Left lung (tissue), 10 donors: Measurements from ENCODE around the gene TIMM10B. TPM values are rescaled to one million over a fixed set of nuclear protein-coding genes. Genes with fewer than 3 reads are reported as not detected.
"Not testable (repeated sequence)": the region's sequence is repeated elsewhere in the genome, so short reads cannot be mapped to it uniquely, and the experiment has no call there.

ENCODE experiments used
- ATAC-seq: fragments of 200-7000 bp; cut with Tn5 transposase; one replicate; pipeline ENCODE4 v1.9.1; 2020; ENCODE audit warnings: moderate library complexity
- DNase-seq, 4 donors: peaks; one replicate each; pipeline ENCODE4 v3.0.0-alpha.2; 2013 to 2020
- H3K27ac ChIP-seq, 2 donors: fragments of 200-600 bp; sonication (generic) in 1 of 2; one replicate each; pipeline versions ENCODE4 v1.5.0 to v1.8.0; 2020 to 2021
- H3K27me3 ChIP-seq, 2 donors: fragments of 200-600 bp; sonication (generic) in 1 of 2; one replicate each; pipeline versions ENCODE4 v1.5.0 to v1.8.0; 2020 to 2021
- H3K36me3 ChIP-seq, 2 donors: fragments of 200-600 bp; sonication (generic) in 1 of 2; one replicate each; pipeline versions ENCODE4 v1.5.0 to v1.8.0; 2020 to 2021
- H3K4me1 ChIP-seq, 2 donors: fragments of 200-600 bp; one replicate each; pipeline ENCODE4 v1.8.0; 2021
- H3K4me3 ChIP-seq, 2 donors: fragments of 200-600 bp; sonication (generic) in 1 of 2; one replicate each; pipeline versions ENCODE4 v1.5.0 to v1.8.0; 2020 to 2021; ENCODE audit warnings: mild to moderate bottlenecking in 1 of 2
- H3K9me3 ChIP-seq, 2 donors: fragments of 200-600 bp; sonication (generic) in 1 of 2; one replicate each; pipeline versions ENCODE4 v1.5.0 to v1.8.0; 2020 to 2021
- intact Hi-C, 2 donors: fragments of 100-400 bp; cut with DNase I; formaldehyde crosslinking; loops; one replicate each; pipeline versions ENCODE4 v1.11.2 to v1.14.2; 2022
- polyA plus RNA-seq, 6 donors: library from polyadenylated mRNA; unstranded; fragments of 120-200 nt; gene quantifications; one replicate each; pipeline ENCODE4 v1.2.1, GENCODE V29; 2013; ENCODE audit not compliant: insufficient read length in 6 of 6
- total RNA-seq, 2 donors: library from RNA; stranded (reverse); fragmentation: NEBNext Ultra II Directional; extraction: Animal tissue kit (Norgen Biotek cat#: 25700); gene quantifications; one replicate each; pipeline ENCODE4 v1.2.1, GENCODE V29; 2021
- TF ChIP-seq, protein P1 (sequence below), 2 donors: fragments of 200-600 bp; sonication (generic) in 1 of 2; IDR thresholded peaks; one replicate each; pipeline versions ENCODE4 v1.5.0 to v1.8.0; 2021; ENCODE audit warnings: antibody characterized with exemption in 2 of 2
- donor health status: DM: no; HTN: yes; CAD: no.
- donor health status: DM: no; HTN: no; CAD: no.

Gene TIMM10B
- total and polyA plus RNA-seq, 8 donors = 29.0 to 46.4 (median 30.9) TPM

DNA sequence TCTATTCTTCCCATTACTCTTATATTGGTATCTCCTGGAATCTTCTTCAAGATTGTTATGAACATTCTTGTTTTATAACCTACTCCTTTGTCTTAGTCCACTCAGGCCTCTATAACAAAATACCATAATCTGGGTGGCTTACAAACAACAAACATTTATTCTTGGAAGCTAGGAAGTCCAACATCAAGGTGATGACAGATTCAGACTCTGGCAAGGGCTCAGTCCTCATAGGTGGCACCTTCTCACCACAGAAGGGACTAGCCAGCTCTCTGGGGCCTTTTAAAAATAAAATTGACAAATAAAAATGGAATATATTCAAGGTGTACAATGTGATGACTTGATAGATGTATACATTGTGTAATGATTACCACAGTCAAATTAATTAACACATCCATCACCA, 35.6 kb downstream of the TIMM10B start:
- ATAC-seq (no peak), DNase-seq (no peak)
- Histone ChIP-seq H3K4me3 (no peak overlapping the region), H3K4me1 (no peaks in the 10 kb centered on the region), H3K27me3 (no peaks in the 10 kb centered on the region), H3K9me3 (no peaks in the 10 kb centered on the region), H3K36me3 (peaks cover 0 to 43% of the 10 kb centered on the region in 2 donors), H3K27ac (no peak overlapping the region)
- intact Hi-C loops = no loop called here
- TF ChIP-seq, protein P1, sequence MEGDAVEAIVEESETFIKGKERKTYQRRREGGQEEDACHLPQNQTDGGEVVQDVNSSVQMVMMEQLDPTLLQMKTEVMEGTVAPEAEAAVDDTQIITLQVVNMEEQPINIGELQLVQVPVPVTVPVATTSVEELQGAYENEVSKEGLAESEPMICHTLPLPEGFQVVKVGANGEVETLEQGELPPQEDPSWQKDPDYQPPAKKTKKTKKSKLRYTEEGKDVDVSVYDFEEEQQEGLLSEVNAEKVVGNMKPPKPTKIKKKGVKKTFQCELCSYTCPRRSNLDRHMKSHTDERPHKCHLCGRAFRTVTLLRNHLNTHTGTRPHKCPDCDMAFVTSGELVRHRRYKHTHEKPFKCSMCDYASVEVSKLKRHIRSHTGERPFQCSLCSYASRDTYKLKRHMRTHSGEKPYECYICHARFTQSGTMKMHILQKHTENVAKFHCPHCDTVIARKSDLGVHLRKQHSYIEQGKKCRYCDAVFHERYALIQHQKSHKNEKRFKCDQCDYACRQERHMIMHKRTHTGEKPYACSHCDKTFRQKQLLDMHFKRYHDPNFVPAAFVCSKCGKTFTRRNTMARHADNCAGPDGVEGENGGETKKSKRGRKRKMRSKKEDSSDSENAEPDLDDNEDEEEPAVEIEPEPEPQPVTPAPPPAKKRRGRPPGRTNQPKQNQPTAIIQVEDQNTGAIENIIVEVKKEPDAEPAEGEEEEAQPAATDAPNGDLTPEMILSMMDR (IDR thresholded peaks at IDR 0.05) = no peak

DNA sequence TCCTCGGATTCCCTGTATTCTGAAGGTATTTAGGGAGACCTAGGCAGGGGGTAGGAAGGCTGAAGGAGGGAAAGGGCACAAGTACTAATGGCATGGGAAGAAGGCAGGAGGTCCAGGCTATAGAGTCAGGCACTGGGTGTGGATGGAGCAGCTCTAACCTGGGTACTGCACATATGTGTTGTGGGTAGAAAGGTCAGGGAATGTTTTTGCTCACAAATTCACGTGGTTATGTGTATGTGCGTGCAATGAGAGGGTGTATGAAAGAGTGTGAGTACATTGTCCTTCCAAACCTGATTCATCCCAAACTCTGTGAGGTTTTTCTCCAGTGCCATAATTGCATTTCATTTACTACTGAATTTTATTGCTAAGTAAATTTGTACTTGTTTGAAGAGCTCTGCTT, 39.0 kb downstream of the TIMM10B start:
- Histone ChIP-seq H3K4me1 (no peaks in the 10 kb centered on the region), H3K36me3 (peaks cover 0 to 23% of the 10 kb centered on the region in 2 donors), H3K9me3 (no peaks in the 10 kb centered on the region), H3K27ac (no peak overlapping the region), H3K27me3 (no peaks in the 10 kb centered on the region), H3K4me3 (no peak overlapping the region)
- intact Hi-C loops = no loop called here
- TF ChIP-seq, protein P1 (IDR thresholded peaks at IDR 0.05) = no peak
- no peak for DNase-seq
- no peak for ATAC-seq

DNA sequence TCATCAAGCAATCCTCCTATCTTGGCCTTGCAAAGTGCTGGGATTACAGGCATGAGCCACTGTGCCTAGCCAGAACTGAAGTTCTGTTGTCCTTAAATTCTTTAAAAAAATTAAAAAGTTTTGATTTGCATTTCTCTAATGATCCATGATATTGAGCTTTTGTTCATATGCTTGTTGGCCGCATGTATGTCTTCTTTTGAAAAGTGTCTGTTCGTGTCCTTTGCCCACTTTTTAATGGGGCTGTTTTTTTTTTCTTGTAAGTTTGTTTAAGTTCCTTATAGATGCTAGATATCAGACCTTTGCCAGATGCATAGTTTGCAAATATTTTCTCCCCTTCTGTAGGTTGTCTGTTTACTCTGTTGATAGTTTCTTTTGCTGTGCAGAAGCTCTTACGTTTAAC, 40.6 kb downstream of the TIMM10B start:
- H3K4me1 ChIP-seq, DNase-seq, intact Hi-C loops, H3K4me3 ChIP-seq, H3K27me3 ChIP-seq, H3K27ac ChIP-seq, ATAC-seq, H3K9me3 ChIP-seq: not testable (repeated sequence)
- H3K36me3 ChIP-seq = peaks cover 0 to 23% of the 10 kb centered on the region in 2 donors

GRCh38 chr11:6523253-6523652, 42.0 kb downstream of the TIMM10B start:
- Histone ChIP-seq H3K27me3 (no peaks in the 10 kb centered on the region), H3K36me3 (peaks cover 0 to 26% of the 10 kb centered on the region in 2 donors), H3K27ac (no peak overlapping the region), H3K4me3 (no peak overlapping the region), H3K9me3 (no peaks in the 10 kb centered on the region), H3K4me1 (no peaks in the 10 kb centered on the region)
- ATAC-seq = no peak
- no peak for DNase-seq
- intact Hi-C loops = no loop called here
- TF ChIP-seq, protein P1 (IDR thresholded peaks at IDR 0.05) = no peak

GRCh38 chr11:6526411-6527135, 45.3 kb downstream of the TIMM10B start:
- no peak overlapping the region for H3K4me3 ChIP-seq
- H3K4me1 ChIP-seq = no peaks in the 10 kb centered on the region
- no peaks in the 10 kb centered on the region for H3K27me3 ChIP-seq
- peaks cover 0 to 16% of the 10 kb centered on the region in 2 donors for H3K36me3 ChIP-seq
- DNase-seq (no peak), ATAC-seq (no peak)
- TF ChIP-seq, protein P1 (IDR thresholded peaks at IDR 0.05) = no peak
- no peaks in the 10 kb centered on the region for H3K9me3 ChIP-seq
- no peak overlapping the region for H3K27ac ChIP-seq
- intact Hi-C loops = no loop called here

GRCh38 chr11:6529266-6529665, 48.0 kb downstream of the TIMM10B start:
- H3K27ac ChIP-seq = no peak overlapping the region
- H3K9me3 ChIP-seq = no peaks in the 10 kb centered on the region
- DNase-seq = no peak
- no peaks in the 10 kb centered on the region for H3K27me3 ChIP-seq
- H3K36me3 ChIP-seq = peaks cover 0 to 31% of the 10 kb centered on the region in 2 donors
- TF ChIP-seq, protein P1 (IDR thresholded peaks at IDR 0.05) = no peak
- no peak for ATAC-seq
- intact Hi-C loops = no loop called here
- H3K4me1 ChIP-seq = no peaks in the 10 kb centered on the region
- H3K4me3 ChIP-seq = no peak overlapping the region
